GM23248 (cell line): ENCODE results near the gene OR2C1.

Experiments used
- EZH2 ChIP-seq: fragments of 200-600 bp; sonication (generic); IDR thresholded peaks from 2 replicates; pipeline ENCODE4 v1.6.1; 2018; ENCODE audit warnings: antibody characterized with exemption, mild to moderate bottlenecking; ENCODE audit not compliant: insufficient read depth, poor library complexity, severe bottlenecking
- EZH2phosphoT487 ChIP-seq: fragments of 200-600 bp; sonication (generic); IDR thresholded peaks from 2 replicates; pipeline ENCODE4 v1.6.1; 2018; ENCODE audit warnings: antibody characterized with exemption, moderate library complexity, mild to moderate bottlenecking, low read depth; ENCODE audit not compliant: insufficient read depth

DNA sequence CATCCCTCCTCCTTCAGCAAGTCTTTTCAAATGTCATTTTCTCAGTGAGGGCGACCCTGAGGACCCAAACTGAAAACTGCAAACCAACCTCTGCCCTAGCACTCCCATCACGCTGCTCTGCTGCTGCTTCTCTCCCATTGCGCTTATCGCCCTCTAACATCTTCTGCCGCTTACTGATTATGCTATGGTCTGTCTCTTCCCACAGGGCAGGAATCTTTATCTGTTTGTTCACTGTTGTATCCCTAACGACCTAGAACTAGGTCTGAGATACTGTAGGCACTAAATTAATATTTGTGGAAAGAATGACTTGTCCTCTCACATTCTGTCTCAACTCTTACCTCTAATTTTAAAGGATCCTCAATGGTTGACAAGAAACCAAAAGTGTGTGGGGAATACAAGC, 32.6 kb downstream of the OR2C1 start:
- no peak for TF ChIP-seq EZH2
- TF ChIP-seq EZH2phosphoT487: no peak
